Smooth muscle cell (in vitro differentiated cells): ENCODE measurements around the gene ABCA7. TPM values are rescaled to one million over a fixed set of nuclear protein-coding genes. Genes with fewer than 3 reads are reported as not detected.

Experiments
- DNase-seq: peaks from one replicate; lab custom pipeline; 2025; ENCODE audit not compliant: unreplicated experiment; lab: John Stamatoyannopoulos, UW
- H2AFZ ChIP-seq: fragments of 200-600 bp; sonication (generic); 2 replicates; pipeline ENCODE4 v1.6.0; 2016; ENCODE audit warnings: antibody characterized with exemption, low read depth, mild to moderate bottlenecking
- H3F3A ChIP-seq: fragments of 200-600 bp; sonication (generic); 2 replicates; pipeline ENCODE4 v1.6.0; 2017; ENCODE audit warnings: antibody characterized with exemption, low read depth
- H3K27ac ChIP-seq: fragments of 200-600 bp; sonication (generic); 2 replicates; pipeline ENCODE4 v1.5.1; 2016; ENCODE audit warnings: low read depth, mild to moderate bottlenecking
- H3K27me3 ChIP-seq: fragments of 200-600 bp; sonication (generic); 2 replicates; pipeline ENCODE4 v1.6.1; 2016; ENCODE audit warnings: low read depth, mild to moderate bottlenecking
- H3K36me3 ChIP-seq: fragments of 200-600 bp; sonication (generic); 2 replicates; pipeline ENCODE4 v1.5.1; 2016; ENCODE audit warnings: low read depth
- H3K4me1 ChIP-seq: fragments of 200-600 bp; sonication (generic); 2 replicates; pipeline ENCODE4 v1.5.1; 2016; ENCODE audit warnings: low read depth
- H3K4me2 ChIP-seq: fragments of 200-600 bp; sonication (generic); 2 replicates; pipeline ENCODE4 v1.6.0; 2016; ENCODE audit warnings: mild to moderate bottlenecking
- H3K4me3 ChIP-seq: fragments of 200-600 bp; sonication (generic); 2 replicates; pipeline ENCODE4 v1.5.1; 2016; ENCODE audit warnings: mild to moderate bottlenecking
- H3K79me2 ChIP-seq: fragments of 200-600 bp; sonication (generic); 2 replicates; pipeline ENCODE4 v1.6.0; 2016; ENCODE audit warnings: low read depth, mild to moderate bottlenecking
- H3K9ac ChIP-seq: fragments of 200-600 bp; sonication (generic); 2 replicates; pipeline ENCODE4 v1.6.0; 2016; ENCODE audit warnings: low read depth
- H3K9me3 ChIP-seq: fragments of 200-600 bp; sonication (generic); replicated peaks from 2 replicates; pipeline ENCODE4 v1.5.1; 2016; ENCODE audit warnings: low read depth
- H4K20me1 ChIP-seq: fragments of 200-600 bp; sonication (generic); 2 replicates; pipeline ENCODE4 v1.6.0; 2016; ENCODE audit warnings: low read depth
- CTCF ChIP-seq: fragments of 200-600 bp; sonication (generic); IDR thresholded peaks from 2 replicates; pipeline ENCODE4 v1.5.1; 2017; ENCODE audit warnings: borderline replicate concordance, mild to moderate bottlenecking, antibody characterized with exemption; ENCODE audit not compliant: insufficient read depth, poor library complexity, severe bottlenecking
- WGBS: methylation state at CpG from one replicate; pipeline ENCODE4 v1.1.7; 2016; ENCODE audit warnings: low lambda C conversion rate; 5-methylcytosine and 5-hydroxymethylcytosine counted together
- polyA plus RNA-seq: library from polyadenylated mRNA; unstranded; fragments of >200 nt; fragmentation: Nextera tagmentation; extraction: Ambion mirVana; gene quantifications from 2 replicates; pipeline ENCODE4 v1.2.1, GENCODE V29; 2016
- total RNA-seq: library from RNA; depleted of rRNA; stranded (reverse); fragments of >200 nt; gene quantifications from 2 replicates; pipeline ENCODE4 v1.2.3, GENCODE V29; 2014

The ABCA7 gene
- total and polyA plus RNA-seq, 2 experiments from 2014 or later: 4.1 to 11.8 TPM

GRCh38 chr19:1062387-1063029 lies 22.6 kb downstream of the ABCA7 start:
- Histone ChIP-seq H3K27ac (no peak overlapping the region), H3K9me3 (peaks cover 8% of the 10 kb centered on the region)

GRCh38 chr19:1063030-1063908 lies 23.4 kb downstream of the ABCA7 start:
- TF ChIP-seq CTCF: no peak
- Histone ChIP-seq H3K9me3 (peaks cover 4% of the 10 kb centered on the region), H3K79me2 (no peaks in the 10 kb centered on the region), H3K27me3 (peaks cover 5% of the 10 kb centered on the region), H3K4me1 (peaks cover 6% of the 10 kb centered on the region), H3F3A (peaks cover 5% of the 10 kb centered on the region), H3K4me3 (no peak overlapping the region), H2AFZ (no peak overlapping the region), H3K36me3 (no peaks in the 10 kb centered on the region), H4K20me1 (no peaks in the 10 kb centered on the region), H3K27ac (no peak overlapping the region), H3K4me2 (no peak overlapping the region), H3K9ac (no peak overlapping the region)
- no peak for DNase-seq
- 95% methylated on average over 28 of the region's 37 CpGs for WGBS

More at GRCh38 chr19:1062387-1063029, 22.6 kb downstream of the ABCA7 start:
- Histone ChIP-seq H3K27me3 (peaks cover 4% of the 10 kb centered on the region), H4K20me1 (no peaks in the 10 kb centered on the region), H3K79me2 (no peaks in the 10 kb centered on the region), H3K36me3 (peaks cover 6% of the 10 kb centered on the region), H3K4me3 (no peak overlapping the region), H3K4me2 (no peak overlapping the region), H2AFZ (no peak overlapping the region), H3K9ac (no peak overlapping the region), H3K4me1 (peaks cover 6% of the 10 kb centered on the region), H3F3A (peaks cover 5% of the 10 kb centered on the region)
- no peak for DNase-seq
- 95% methylated on average over 13 of the region's 17 CpGs for WGBS
- no peak for TF ChIP-seq CTCF

GRCh38 chr19:1063909-1064660 lies 24.2 kb downstream of the ABCA7 start:
- H4K20me1 ChIP-seq: no peaks in the 10 kb centered on the region
- H3K27me3 ChIP-seq: peaks cover 14% of the 10 kb centered on the region
- no peak overlapping the region for H2AFZ ChIP-seq
- H3K4me3 ChIP-seq: no peak overlapping the region
- no peak overlapping the region for H3K27ac ChIP-seq
- no peaks in the 10 kb centered on the region for H3K36me3 ChIP-seq
- 96% methylated on average over 33 of the region's 37 CpGs for WGBS
- no peaks in the 10 kb centered on the region for H3K79me2 ChIP-seq
- peaks cover 6% of the 10 kb centered on the region for H3K4me1 ChIP-seq
- DNase-seq: no peak
- H3K9ac ChIP-seq: no peak overlapping the region
- no peak overlapping the region for H3K4me2 ChIP-seq
- peaks cover 5% of the 10 kb centered on the region for H3F3A ChIP-seq
- H3K9me3 ChIP-seq: no peaks in the 10 kb centered on the region
- no peak for TF ChIP-seq CTCF
